DMS153 treated with DMSO at 0.1 percent for 48 hours (cell line): ENCODE measurements around the gene ACHE.
"Not testable (repeated sequence)": the region's sequence is repeated elsewhere in the genome, so short reads cannot be mapped to it uniquely, and the experiment has no call there.

Experiments
- DNase-seq: peaks from one replicate; lab custom pipeline; 2025; ENCODE audit not compliant: unreplicated experiment; lab: John Stamatoyannopoulos, UW

Gene ACHE

GRCh38 chr7:100895701-100895955 is at the start of gene ACHE:
Gene ACHE, minus strand, starts transcription at chr7:100895888. Its CDS starts 1,656 bp downstream, at chr7:100894232.
- no peak for DNase-seq

- DNase-seq, result no peak
These were observed 48.5 kb upstream of the ACHE start for GRCh38 chr7:100944138-100944537.

GRCh38 chr7:100943693-100944092 is 48.0 kb upstream of the ACHE start:
- no peak for DNase-seq

GRCh38 chr7:100942045-100942774 is 46.5 kb upstream of the ACHE start:
- DNase-seq, result peak; percentile 15

- not testable (repeated sequence) for DNase-seq
These were observed 40.5 kb upstream of the ACHE start for GRCh38 chr7:100936167-100936566.

GRCh38 chr7:100935381-100935780 is 39.7 kb upstream of the ACHE start:
- not testable (repeated sequence) for DNase-seq

- no peak for DNase-seq
These were observed 38.0 kb upstream of the ACHE start for GRCh38 chr7:100933734-100934133.

- no peak for DNase-seq
These were observed 34.1 kb upstream of the ACHE start for GRCh38 chr7:100929808-100930174.

- not testable (repeated sequence) for DNase-seq
These were observed 27.9 kb upstream of the ACHE start for GRCh38 chr7:100923616-100924015.

GRCh38 chr7:100921039-100921438 is 25.4 kb upstream of the ACHE start:
- no peak for DNase-seq

- not testable (repeated sequence) for DNase-seq
These were observed 24.2 kb upstream of the ACHE start for GRCh38 chr7:100919779-100920437.

- not testable (repeated sequence) for DNase-seq
These were observed 23.6 kb upstream of the ACHE start for GRCh38 chr7:100919335-100919734.

- DNase-seq, result no peak
These were observed 19.3 kb upstream of the ACHE start for GRCh38 chr7:100914879-100915447.

- no peak for DNase-seq
These were observed 18.7 kb upstream of the ACHE start for GRCh38 chr7:100914208-100914878.

GRCh38 chr7:100911484-100911883 is 15.8 kb upstream of the ACHE start:
- no peak for DNase-seq

GRCh38 chr7:100910443-100910842 is 14.8 kb upstream of the ACHE start:
- DNase-seq, result not testable (repeated sequence)

GRCh38 chr7:100908512-100908911 is 12.8 kb upstream of the ACHE start:
- DNase-seq, result no peak

GRCh38 chr7:100902638-100903037 is 7.0 kb upstream of the ACHE start:
- no peak for DNase-seq

- no peak for DNase-seq
These were observed 6.2 kb upstream of the ACHE start for GRCh38 chr7:100901921-100902332.

- DNase-seq, result no peak
These were observed 5.3 kb upstream of the ACHE start for GRCh38 chr7:100900978-100901377.

GRCh38 chr7:100899432-100899831 is 3.7 kb upstream of the ACHE start:
- no peak for DNase-seq
